GM12878 (cell line): ENCODE measurements around the gene S100A8. TPM values are rescaled to one million over a fixed set of nuclear protein-coding genes. Genes with fewer than 3 reads are reported as not detected.

Source experiments
- ATAC-seq: fragments of 200-7000 bp; cut with Tn5 transposase; 3 replicates; pipeline ENCODE4 v1.9.1; 2020; ENCODE audit warnings: mild to moderate bottlenecking, moderate library complexity
- BruUV-seq: library from RNA; stranded (reverse); fragments of 400-500 nt; replicated peaks from 2 replicates; lab custom pipeline; 2021; lab: Mats Ljungman, UMichigan
- CTCF ChIA-PET: fragments of 300-600 bp; sonication (Branson Sonifier 250); formaldehyde crosslinking; extraction: SDS; loops from one replicate; lab custom pipeline; 2021; ENCODE audit warnings: inconsistent platforms; lab: Yijun Ruan, JAX
- POLR2A ChIA-PET: fragments of 350-600 bp; formaldehyde crosslinking; extraction: SDS; loops from one replicate; lab custom pipeline; 2021; ENCODE audit warnings: inconsistent platforms; lab: Charles Lee
- RAD21 ChIA-PET: fragments of 300-600 bp; sonication (Branson Sonifier 250); formaldehyde crosslinking; loops from one replicate; lab custom pipeline; 2023; ENCODE audit warnings: antibody characterized with exemption; ENCODE audit not compliant: unreplicated experiment; lab: Charles Lee
- SMC1A ChIA-PET: fragments of 300-600 bp; sonication (Branson Sonifier 250); formaldehyde crosslinking; loops from one replicate; lab custom pipeline; 2023; ENCODE audit not compliant: unreplicated experiment, uncharacterized antibody; lab: Charles Lee
- DNase-seq: peaks from one replicate; pipeline ENCODE4 v3.0.0-alpha.2; 2011; ENCODE audit warnings: low read depth, low spot score
- FAIRE-seq: peaks from 3 replicates; lab custom pipeline; 2011; peaks lifted over from hg19 to GRCh38; lab: Jason Lieb, UNC
- H2AFZ ChIP-seq: 2 replicates; pipeline ENCODE4 v1.6.0; 2011; ENCODE audit warnings: low read depth, low read length, control low read depth; ENCODE audit not compliant: control insufficient read depth
- H3K27ac ChIP-seq: 2 replicates; pipeline ENCODE4 v1.5.1; 2011; ENCODE audit warnings: control low read depth; ENCODE audit not compliant: control insufficient read depth, insufficient read depth
- H3K27me3 ChIP-seq, 2 experiments: replicated peaks in 1 of 2; 2 replicates each; pipeline versions ENCODE4 v1.6.0 to v1.6.1; 2011; ENCODE audit warnings: low read length in 1 of 2; ENCODE audit not compliant: control insufficient read depth in 2 of 2, insufficient read depth in 2 of 2
- H3K36me3 ChIP-seq, 2 experiments: 2 replicates each; pipeline ENCODE4 v1.5.1; 2011; ENCODE audit warnings: low read length in 1 of 2; ENCODE audit not compliant: control insufficient read depth in 2 of 2, insufficient read depth in 2 of 2
- H3K4me1 ChIP-seq: 2 replicates; pipeline ENCODE4 v1.6.1; 2011; ENCODE audit warnings: mild to moderate bottlenecking, low read length, moderate library complexity, mixed read lengths; ENCODE audit not compliant: control insufficient read depth, insufficient read depth
- H3K4me2 ChIP-seq: 2 replicates; pipeline ENCODE4 v1.6.0; 2011; ENCODE audit warnings: control low read depth; ENCODE audit not compliant: control insufficient read depth, insufficient read depth
- H3K4me3 ChIP-seq: fragments of 200-600 bp; sonication (generic); 2 replicates; pipeline ENCODE4 v1.5.1; 2016
- H3K79me2 ChIP-seq: 2 replicates; pipeline ENCODE4 v1.6.0; 2011; ENCODE audit warnings: low read length; ENCODE audit not compliant: control insufficient read depth, insufficient read depth
- H3K9ac ChIP-seq: 2 replicates; pipeline ENCODE4 v1.8.0; 2011; ENCODE audit warnings: low read length, control low read depth, mixed read lengths; ENCODE audit not compliant: control insufficient read depth, insufficient read depth
- H3K9me3 ChIP-seq: replicated peaks from 3 replicates; pipeline ENCODE4 v1.5.1; 2011; ENCODE audit warnings: mild to moderate bottlenecking, low read length; ENCODE audit not compliant: control insufficient read depth, insufficient read depth
- H4K20me1 ChIP-seq: 2 replicates; pipeline ENCODE4 v1.6.0; 2011; ENCODE audit not compliant: control insufficient read depth, insufficient read depth
- E2F8 ChIP-seq: fragments of 450-650 bp; IDR thresholded peaks from 2 replicates; pipeline ENCODE4 v1.6.1; 2018; ENCODE audit warnings: mild to moderate bottlenecking, low read depth, moderate library complexity; ENCODE audit not compliant: partially characterized antibody
- FOS ChIP-seq: IDR thresholded peaks from 3 replicates; pipeline ENCODE4 v1.6.1; 2011; ENCODE audit warnings: borderline replicate concordance; ENCODE audit not compliant: insufficient read length; ENCODE audit errors: extremely low read depth
- HCFC1 ChIP-seq: fragments of 150-350 bp; IDR thresholded peaks from 2 replicates; pipeline ENCODE4 v1.6.1; 2014; ENCODE audit warnings: low read length
- HDAC6 ChIP-seq: fragments of 200-600 bp; sonication (generic); IDR thresholded peaks from one replicate; pipeline ENCODE4 v1.8.0; 2017; ENCODE audit warnings: antibody characterized with exemption; ENCODE audit not compliant: unreplicated experiment
- NFYA ChIP-seq: IDR thresholded peaks from 2 replicates; pipeline ENCODE4 v1.6.1; 2011; ENCODE audit warnings: low read depth, mild to moderate bottlenecking, low read length, improper control_type of control experiment, borderline replicate concordance
- NR2F1 ChIP-seq: fragments of 450-650 bp; conservative IDR thresholded peaks from 2 replicates; pipeline ENCODE4 v1.6.1; 2017; ENCODE audit warnings: mild to moderate bottlenecking
- NRF1 ChIP-seq: conservative IDR thresholded peaks from 2 replicates; pipeline ENCODE4 v1.6.1; 2011; ENCODE audit warnings: mild to moderate bottlenecking, low read depth, low read length, improper control_type of control experiment
- WGBS: methylation state at CpG from one replicate; pipeline ENCODE4 v1.1.6; 2016; ENCODE audit warnings: low lambda C conversion rate; ENCODE audit not compliant: insufficient replicate concordance, insufficient coverage; ENCODE audit errors: missing lambda C conversion rate; 5-methylcytosine and 5-hydroxymethylcytosine counted together
- in situ Hi-C: fragments of 300-500 bp; cut with MboI; formaldehyde crosslinking; loops from 9 replicates; pipeline ENCODE4 v1.14.3; 2018; ENCODE audit warnings: mixed read lengths
- intact Hi-C: fragments of 100-400 bp; cut with micrococcal nuclease; formaldehyde crosslinking; loops from one replicate; pipeline ENCODE4 v1.14.2; 2022; ENCODE audit not compliant: unreplicated experiment
- polyA plus RNA-seq, 11 experiments: library from polyadenylated mRNA; depleted of rRNA in 4 of 11; unstranded in 6 of 11; stranded (reverse) in 5 of 11; fragments of >200 nt; fragmentation: Nextera tagmentation in 4 of 11; fragmentation: Illumina TruSeq in 1 of 11; extraction: Ambion mirVana in 4 of 11; extraction: Trizol in 1 of 11; gene quantifications; 1 replicate in 1 of 11; 2 replicates in 10 of 11; pipeline versions ENCODE4 v1.2.1 to v1.2.3, GENCODE V29; 2011 to 2016; ENCODE audit warnings: inconsistent platforms in 2 of 11, missing spikeins in 2 of 11, low read depth in 1 of 11
- total RNA-seq, 4 experiments: library from RNA; depleted of rRNA in 3 of 4; stranded (reverse); fragments of >200 nt in 3 of 4; fragmentation: Illumina TruSeq in 1 of 4; extraction: Trizol in 1 of 4; gene quantifications; 2 replicates each; pipeline versions ENCODE4 v1.2.1 to v1.2.3, GENCODE V29; 2013 to 2021

Gene S100A8
- total and polyA plus RNA-seq, 10 of the 15 experiments (the other 5 are each of a cell fraction or from before 2014, with no cell fraction given), result 0.28 TPM; not detected in 9

GRCh38 chr1:153417136-153417888, 26.4 kb upstream of the S100A8 start:
- RAD21 ChIA-PET, result no interaction called here

More at GRCh38 chr1:153417136-153417888, 26.4 kb upstream of the S100A8 start:
- H2AFZ ChIP-seq, result no peak overlapping the region
- no peak for TF ChIP-seq HDAC6
- no peak for TF ChIP-seq NFYA
- no peak for TF ChIP-seq NR2F1
- TF ChIP-seq FOS, result no peak
- no peak for TF ChIP-seq HCFC1
- no peak for TF ChIP-seq NRF1
- no peak for TF ChIP-seq E2F8
- no peaks in the 10 kb centered on the region for H3K36me3 ChIP-seq
- no peak overlapping the region for H3K27ac ChIP-seq
- ChIA-PET CTCF (interaction anchor here (1.1 kb wide), 1 partner anchor 77 kb away, joined by 3 read pairs; no protein-coding TSS in a partner anchor), POLR2A (no interaction called here), SMC1A (no interaction called here)
- in situ Hi-C loops, result no loop called here
- WGBS, result 9% methylated on average over 11 of the region's 12 CpGs
- ATAC-seq (no peak), FAIRE-seq (no peak), DNase-seq (no peak)
- H3K4me2 ChIP-seq, result no peak overlapping the region
- H3K4me1 ChIP-seq, result no peaks in the 10 kb centered on the region
- no peaks in the 10 kb centered on the region for H3K9me3 ChIP-seq
- H3K9ac ChIP-seq, result no peak overlapping the region
- no peaks in the 10 kb centered on the region for H3K79me2 ChIP-seq
- intact Hi-C loops, result no loop called here
- H3K27me3 ChIP-seq, result no peaks in the 10 kb centered on the region
- no peaks in the 10 kb centered on the region for H4K20me1 ChIP-seq
- no peak overlapping the region for H3K4me3 ChIP-seq
- BruUV-seq, result no TSS peak
